ENCODE data around the gene TREML1.

- no peak for TF ChIP-seq YY1 (IDR thresholded peaks at IDR 0.05)
- TF ChIP-seq, protein P1, sequence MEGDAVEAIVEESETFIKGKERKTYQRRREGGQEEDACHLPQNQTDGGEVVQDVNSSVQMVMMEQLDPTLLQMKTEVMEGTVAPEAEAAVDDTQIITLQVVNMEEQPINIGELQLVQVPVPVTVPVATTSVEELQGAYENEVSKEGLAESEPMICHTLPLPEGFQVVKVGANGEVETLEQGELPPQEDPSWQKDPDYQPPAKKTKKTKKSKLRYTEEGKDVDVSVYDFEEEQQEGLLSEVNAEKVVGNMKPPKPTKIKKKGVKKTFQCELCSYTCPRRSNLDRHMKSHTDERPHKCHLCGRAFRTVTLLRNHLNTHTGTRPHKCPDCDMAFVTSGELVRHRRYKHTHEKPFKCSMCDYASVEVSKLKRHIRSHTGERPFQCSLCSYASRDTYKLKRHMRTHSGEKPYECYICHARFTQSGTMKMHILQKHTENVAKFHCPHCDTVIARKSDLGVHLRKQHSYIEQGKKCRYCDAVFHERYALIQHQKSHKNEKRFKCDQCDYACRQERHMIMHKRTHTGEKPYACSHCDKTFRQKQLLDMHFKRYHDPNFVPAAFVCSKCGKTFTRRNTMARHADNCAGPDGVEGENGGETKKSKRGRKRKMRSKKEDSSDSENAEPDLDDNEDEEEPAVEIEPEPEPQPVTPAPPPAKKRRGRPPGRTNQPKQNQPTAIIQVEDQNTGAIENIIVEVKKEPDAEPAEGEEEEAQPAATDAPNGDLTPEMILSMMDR (IDR thresholded peaks at IDR 0.05; ENCODE audit: low read depth, low read length, missing input control) = no peak
- no peak for TF ChIP-seq JUND (IDR thresholded peaks at IDR 0.05)
- TF ChIP-seq, protein P2, sequence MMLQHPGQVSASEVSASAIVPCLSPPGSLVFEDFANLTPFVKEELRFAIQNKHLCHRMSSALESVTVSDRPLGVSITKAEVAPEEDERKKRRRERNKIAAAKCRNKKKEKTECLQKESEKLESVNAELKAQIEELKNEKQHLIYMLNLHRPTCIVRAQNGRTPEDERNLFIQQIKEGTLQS (IDR thresholded peaks at IDR 0.05) = no peak
- no peak for TF ChIP-seq RAD21 (IDR thresholded peaks at IDR 0.05)
- TF ChIP-seq TAF1 (conservative IDR thresholded peaks at IDR 0.05) = no peak
- TF ChIP-seq, protein P3, sequence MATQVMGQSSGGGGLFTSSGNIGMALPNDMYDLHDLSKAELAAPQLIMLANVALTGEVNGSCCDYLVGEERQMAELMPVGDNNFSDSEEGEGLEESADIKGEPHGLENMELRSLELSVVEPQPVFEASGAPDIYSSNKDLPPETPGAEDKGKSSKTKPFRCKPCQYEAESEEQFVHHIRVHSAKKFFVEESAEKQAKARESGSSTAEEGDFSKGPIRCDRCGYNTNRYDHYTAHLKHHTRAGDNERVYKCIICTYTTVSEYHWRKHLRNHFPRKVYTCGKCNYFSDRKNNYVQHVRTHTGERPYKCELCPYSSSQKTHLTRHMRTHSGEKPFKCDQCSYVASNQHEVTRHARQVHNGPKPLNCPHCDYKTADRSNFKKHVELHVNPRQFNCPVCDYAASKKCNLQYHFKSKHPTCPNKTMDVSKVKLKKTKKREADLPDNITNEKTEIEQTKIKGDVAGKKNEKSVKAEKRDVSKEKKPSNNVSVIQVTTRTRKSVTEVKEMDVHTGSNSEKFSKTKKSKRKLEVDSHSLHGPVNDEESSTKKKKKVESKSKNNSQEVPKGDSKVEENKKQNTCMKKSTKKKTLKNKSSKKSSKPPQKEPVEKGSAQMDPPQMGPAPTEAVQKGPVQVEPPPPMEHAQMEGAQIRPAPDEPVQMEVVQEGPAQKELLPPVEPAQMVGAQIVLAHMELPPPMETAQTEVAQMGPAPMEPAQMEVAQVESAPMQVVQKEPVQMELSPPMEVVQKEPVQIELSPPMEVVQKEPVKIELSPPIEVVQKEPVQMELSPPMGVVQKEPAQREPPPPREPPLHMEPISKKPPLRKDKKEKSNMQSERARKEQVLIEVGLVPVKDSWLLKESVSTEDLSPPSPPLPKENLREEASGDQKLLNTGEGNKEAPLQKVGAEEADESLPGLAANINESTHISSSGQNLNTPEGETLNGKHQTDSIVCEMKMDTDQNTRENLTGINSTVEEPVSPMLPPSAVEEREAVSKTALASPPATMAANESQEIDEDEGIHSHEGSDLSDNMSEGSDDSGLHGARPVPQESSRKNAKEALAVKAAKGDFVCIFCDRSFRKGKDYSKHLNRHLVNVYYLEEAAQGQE (IDR thresholded peaks at IDR 0.05) = no peak
Measured at GRCh38 chr6:41177695-41178094, 23.5 kb upstream of the TREML1 start.

Data from liver (tissue), 3 donors.